Nephron (organoid): ENCODE data around the gene ELOVL7.
"Not testable (repeated sequence)": the region's sequence is repeated elsewhere in the genome, so short reads cannot be mapped to it uniquely, and the experiment has no call there.

Experiments
- H3K27ac Mint-ChIP-seq, 3 experiments: 2 replicates each; pipeline ENCODE4 v1.8.0; 2020; ENCODE audit warnings: mixed read lengths in 3 of 3, mild to moderate bottlenecking in 2 of 3, moderate library complexity in 1 of 3
- H3K27me3 Mint-ChIP-seq: 2 replicates; pipeline ENCODE4 v1.8.0; 2021; ENCODE audit warnings: low read depth, mild to moderate bottlenecking, moderate library complexity, mixed read lengths
- H3K36me3 Mint-ChIP-seq: 2 replicates; pipeline ENCODE4 v1.8.0; 2020; ENCODE audit warnings: low read depth, mixed read lengths
- H3K4me1 Mint-ChIP-seq: 2 replicates; pipeline ENCODE4 v1.8.0; 2020; ENCODE audit warnings: mixed read lengths
- H3K4me3 Mint-ChIP-seq, 3 experiments: 2 replicates each; pipeline ENCODE4 v1.8.0; 2020; ENCODE audit warnings: mild to moderate bottlenecking in 3 of 3, mixed read lengths in 3 of 3, moderate library complexity in 2 of 3
- H3K9me3 Mint-ChIP-seq: 2 replicates; pipeline ENCODE4 v1.8.0; 2020; ENCODE audit warnings: mixed read lengths
- CTCF ChIP-seq, 3 experiments: fragments of 200-600 bp; sonication (generic); IDR thresholded peaks; one replicate each; pipeline ENCODE4 v1.5.0; 2021; ENCODE audit warnings: antibody characterized with exemption in 3 of 3; ENCODE audit not compliant: unreplicated experiment in 3 of 3

Gene ELOVL7

GRCh38 chr5:60887096-60887495 is 43.0 kb upstream of the ELOVL7 start:
- Mint-ChIP-seq H3K27me3 (no peaks in the 10 kb centered on the region), H3K4me3 (no peak overlapping the region), H3K36me3 (peaks cover 49% of the 10 kb centered on the region), H3K9me3 (peaks cover 9% of the 10 kb centered on the region), H3K27ac (no peak overlapping the region), H3K4me1 (no peaks in the 10 kb centered on the region)
- no peak for TF ChIP-seq CTCF (IDR thresholded peaks at IDR 0.05; ENCODE audit: unreplicated experiment in 3 of 3)

- no peak for TF ChIP-seq CTCF (IDR thresholded peaks at IDR 0.05; ENCODE audit: unreplicated experiment in 3 of 3)
- Mint-ChIP-seq H3K9me3 (peaks cover 17% of the 10 kb centered on the region), H3K4me1 (no peaks in the 10 kb centered on the region), H3K27ac (no peak overlapping the region), H3K27me3 (no peaks in the 10 kb centered on the region), H3K4me3 (no peak overlapping the region), H3K36me3 (peaks cover 56% of the 10 kb centered on the region)
Measured at GRCh38 chr5:60886158-60886557, 42.1 kb upstream of the ELOVL7 start.

- peaks cover 38% of the 10 kb centered on the region for H3K9me3 Mint-ChIP-seq
- H3K4me3 Mint-ChIP-seq: no peak overlapping the region
- H3K4me1 Mint-ChIP-seq: no peaks in the 10 kb centered on the region
- peaks cover 62% of the 10 kb centered on the region for H3K36me3 Mint-ChIP-seq
- peak in 1 of 3 experiments; percentile 12 for TF ChIP-seq CTCF (IDR thresholded peaks at IDR 0.05; ENCODE audit: unreplicated experiment in 3 of 3)
- H3K27me3 Mint-ChIP-seq: no peaks in the 10 kb centered on the region
- H3K27ac Mint-ChIP-seq: no peak overlapping the region
Measured at GRCh38 chr5:60883229-60883628, 39.2 kb upstream of the ELOVL7 start.

GRCh38 chr5:60872892-60873291 is 28.8 kb upstream of the ELOVL7 start:
- no peak overlapping the region for H3K4me3 Mint-ChIP-seq
- peaks cover 27% of the 10 kb centered on the region for H3K9me3 Mint-ChIP-seq
- no peak overlapping the region for H3K27ac Mint-ChIP-seq
- no peak for TF ChIP-seq CTCF (IDR thresholded peaks at IDR 0.05; ENCODE audit: unreplicated experiment in 3 of 3)
- no peaks in the 10 kb centered on the region for H3K27me3 Mint-ChIP-seq
- no peaks in the 10 kb centered on the region for H3K4me1 Mint-ChIP-seq
- peaks cover 30% of the 10 kb centered on the region for H3K36me3 Mint-ChIP-seq

- H3K36me3 Mint-ChIP-seq: peaks cover 30% of the 10 kb centered on the region
- H3K4me3 Mint-ChIP-seq: no peak overlapping the region
- TF ChIP-seq CTCF (IDR thresholded peaks at IDR 0.05; ENCODE audit: unreplicated experiment in 3 of 3): no peak
- H3K27me3 Mint-ChIP-seq: no peaks in the 10 kb centered on the region
- H3K27ac Mint-ChIP-seq: no peak overlapping the region
- no peaks in the 10 kb centered on the region for H3K4me1 Mint-ChIP-seq
- peaks cover 24% of the 10 kb centered on the region for H3K9me3 Mint-ChIP-seq
Measured at GRCh38 chr5:60870857-60871256, 26.8 kb upstream of the ELOVL7 start.

- Mint-ChIP-seq H3K9me3 (peaks cover 12% of the 10 kb centered on the region), H3K36me3 (peaks cover 11% of the 10 kb centered on the region)
- H3K27me3 Mint-ChIP-seq, H3K4me3 Mint-ChIP-seq, H3K4me1 Mint-ChIP-seq, H3K27ac Mint-ChIP-seq: not testable (repeated sequence)
Measured at GRCh38 chr5:60860572-60860971, 16.5 kb upstream of the ELOVL7 start.
